HEK293 (cell line): ENCODE data around the gene NLE1.

Experiments used
- CTCF ChIA-PET: fragments of 350-600 bp; formaldehyde crosslinking; extraction: SDS; loops from one replicate; lab custom pipeline; 2021; ENCODE audit warnings: antibody characterized with exemption; lab: Yijun Ruan, JAX
- POLR2A ChIA-PET: fragments of 300-600 bp; formaldehyde crosslinking; extraction: SDS; loops from one replicate; lab custom pipeline; 2020; ENCODE audit warnings: antibody characterized with exemption, inconsistent platforms; lab: Yijun Ruan, JAX
- H3K27ac ChIP-seq: fragments of 200-500 bp; sonication (Bioruptor generic); 2 replicates; pipeline ENCODE4 v1.5.1; 2014; ENCODE audit warnings: low read depth, low read length, control low read depth, inconsistent platforms; ENCODE audit errors: extremely low read depth
- H3K36me3 ChIP-seq, 2 experiments: fragments of 200-500 bp in 1 of 2; sonication (Bioruptor generic) in 1 of 2; 1 replicate in 1 of 2; 2 replicates in 1 of 2; pipeline ENCODE4 v1.5.1; 2014 to 2017; ENCODE audit warnings: inconsistent platforms in 2 of 2, low read length in 2 of 2; ENCODE audit not compliant: control insufficient read depth in 2 of 2, insufficient read depth in 1 of 2
- H3K4me1 ChIP-seq: fragments of 200-500 bp; sonication (Bioruptor generic); 2 replicates; pipeline ENCODE4 v1.5.1; 2014; ENCODE audit warnings: mild to moderate bottlenecking, low read length, inconsistent platforms; ENCODE audit not compliant: control insufficient read depth, insufficient read depth
- H3K4me3 ChIP-seq: 2 replicates; pipeline ENCODE4 v1.5.1; 2011; ENCODE audit warnings: low read depth, mild to moderate bottlenecking, control low read depth, low read length, moderate library complexity
- H3K9me3 ChIP-seq: fragments of 200-500 bp; sonication (Bioruptor generic); 2 replicates; pipeline ENCODE4 v1.5.1; 2014; ENCODE audit warnings: low read depth, low read length, inconsistent platforms; ENCODE audit not compliant: control insufficient read depth, insufficient read depth
- GLI2 ChIP-seq: fragments of 450-650 bp; formaldehyde crosslinking; IDR thresholded peaks from 2 replicates; pipeline ENCODE4; 2017; ENCODE audit warnings: missing biosample characterization, missing genetic modification characterization, low read depth, borderline replicate concordance
- PATZ1 ChIP-seq: fragments of 450-650 bp; formaldehyde crosslinking; IDR thresholded peaks from 2 replicates; pipeline ENCODE4 v1.5.1; 2016; ENCODE audit warnings: missing biosample characterization, missing genetic modification characterization
- PRDM1 ChIP-seq: fragments of 450-650 bp; formaldehyde crosslinking; IDR thresholded peaks from 2 replicates; pipeline ENCODE4; 2016; ENCODE audit warnings: missing biosample characterization, missing genetic modification characterization
- SP7 ChIP-seq: fragments of 450-650 bp; formaldehyde crosslinking; IDR thresholded peaks from 2 replicates; pipeline ENCODE4 v1.5.1; 2016; ENCODE audit warnings: missing biosample characterization, missing genetic modification characterization
- TCF7L2 ChIP-seq: IDR thresholded peaks from 2 replicates; pipeline ENCODE4 v1.6.1; 2011; ENCODE audit warnings: low read depth, mild to moderate bottlenecking, inconsistent platforms, low read length, moderate library complexity, borderline replicate concordance
- ZBTB1 ChIP-seq: fragments of 450-650 bp; formaldehyde crosslinking; IDR thresholded peaks from 2 replicates; pipeline ENCODE4 v1.5.1; 2016; ENCODE audit warnings: missing biosample characterization, missing genetic modification characterization
- ZNF140 ChIP-seq: fragments of 450-650 bp; formaldehyde crosslinking; IDR thresholded peaks from 2 replicates; pipeline ENCODE4 v1.5.1; 2016; ENCODE audit warnings: missing biosample characterization, missing genetic modification characterization
- ZNF202 ChIP-seq: fragments of 450-650 bp; formaldehyde crosslinking; IDR thresholded peaks from 2 replicates; pipeline ENCODE4 v1.5.1; 2016; ENCODE audit warnings: missing biosample characterization, missing genetic modification characterization, borderline replicate concordance
- ZNF26 ChIP-seq: fragments of 450-650 bp; formaldehyde crosslinking; IDR thresholded peaks from 2 replicates; pipeline ENCODE4 v1.5.1; 2016; ENCODE audit warnings: missing biosample characterization, missing genetic modification characterization
- ZNF302 ChIP-seq: fragments of 450-650 bp; formaldehyde crosslinking; IDR thresholded peaks from 2 replicates; pipeline ENCODE4 v1.5.1; 2016; ENCODE audit warnings: missing biosample characterization, missing genetic modification characterization, low read depth
- ZNF37A ChIP-seq: fragments of 450-650 bp; IDR thresholded peaks from 2 replicates; pipeline ENCODE4 v1.5.1; 2018; ENCODE audit warnings: missing biosample characterization, missing genetic modification characterization
- ZNF433 ChIP-seq: fragments of 450-650 bp; formaldehyde crosslinking; IDR thresholded peaks from 2 replicates; pipeline ENCODE4 v1.5.1; 2016; ENCODE audit warnings: missing biosample characterization, missing genetic modification characterization, low read depth
- ZNF473 ChIP-seq: fragments of 450-650 bp; formaldehyde crosslinking; IDR thresholded peaks from 2 replicates; pipeline ENCODE4 v1.5.1; 2017; ENCODE audit warnings: missing biosample characterization, missing genetic modification characterization
- ZNF518A ChIP-seq: fragments of 450-650 bp; formaldehyde crosslinking; conservative IDR thresholded peaks from 2 replicates; pipeline ENCODE4 v1.5.1; 2016; ENCODE audit warnings: low read depth, missing biosample characterization, missing genetic modification characterization
- ZNF529 ChIP-seq: fragments of 450-650 bp; formaldehyde crosslinking; IDR thresholded peaks from 2 replicates; pipeline ENCODE4 v1.5.1; 2017; ENCODE audit warnings: missing genetic modification characterization, missing biosample characterization; ENCODE audit not compliant: insufficient replicate concordance
- ZNF580 ChIP-seq: fragments of 450-650 bp; formaldehyde crosslinking; IDR thresholded peaks from 2 replicates; pipeline ENCODE4 v1.5.1; 2016; ENCODE audit warnings: missing biosample characterization, missing genetic modification characterization

Gene NLE1

GRCh38 chr17:35104844-35105450 is 37.2 kb downstream of the NLE1 start:
- POLR2A ChIA-PET, result no interaction called here
- CTCF ChIA-PET, result no interaction called here
- H3K36me3 ChIP-seq, result peaks cover 29 to 67% of the 10 kb centered on the region in 2 experiments
- no peaks in the 10 kb centered on the region for H3K4me1 ChIP-seq
- no peak overlapping the region for H3K4me3 ChIP-seq
- no peak overlapping the region for H3K27ac ChIP-seq
- no peaks in the 10 kb centered on the region for H3K9me3 ChIP-seq
- TF ChIP-seq ZNF433 (tag by site-specific recombination), result no peak
- no peak for TF ChIP-seq ZNF529 (tag by site-specific recombination)
- no peak for TF ChIP-seq ZNF302 (tag by site-specific recombination)
- TF ChIP-seq SP7, result no peak
- TF ChIP-seq ZNF26 (tag by site-specific recombination), result no peak
- no peak for TF ChIP-seq ZNF580 (tag by site-specific recombination)
- no peak for TF ChIP-seq ZNF140 (tag by site-specific recombination)
- no peak for TF ChIP-seq PATZ1 (tag by site-specific recombination)
- no peak for TF ChIP-seq TCF7L2
- TF ChIP-seq ZNF473 (tag by site-specific recombination), result no peak
- TF ChIP-seq PRDM1 (tag by site-specific recombination), result no peak
- no peak for TF ChIP-seq ZNF37A
- no peak for TF ChIP-seq GLI2 (tag by site-specific recombination)
- TF ChIP-seq ZNF518A (tag by site-specific recombination), result no peak

- Histone ChIP-seq H3K27ac (no peak overlapping the region), H3K9me3 (no peaks in the 10 kb centered on the region), H3K4me1 (no peaks in the 10 kb centered on the region), H3K36me3 (peaks cover 31 to 81% of the 10 kb centered on the region in 2 experiments), H3K4me3 (no peak overlapping the region)
- POLR2A ChIA-PET, result no interaction called here
- TF ChIP-seq ZBTB1, result no peak
- TF ChIP-seq ZNF202 (tag by site-specific recombination), result no peak
- CTCF ChIA-PET, result interaction anchor here (1.0 to 2.9 kb wide), 3 partner anchors 13 to 100 kb away, joined by 3 to 14 read pairs (median 5); no protein-coding TSS in a partner anchor
Measured at GRCh38 chr17:35103271-35103670, 38.8 kb downstream of the NLE1 start.
